ENCODE measurements around the gene PROC. TPM values are rescaled to one million over a fixed set of nuclear protein-coding genes. Genes with fewer than 3 reads are reported as not detected.
A peak's percentile ranks its signal among the peaks of the same experiment; 100 is the strongest.

PROC gene
- total and polyA plus RNA-seq, 12 donors, result not detected

GRCh38 chr2:127381762-127382161, 36.5 kb upstream of the PROC start:
- intact Hi-C loops (cut with DNase I), result no loop called here
- H3K4me3 ChIP-seq, result no peak overlapping the region

GRCh38 chr2:127382831-127383230, 35.4 kb upstream of the PROC start:
- Histone ChIP-seq H3K4me3 (no peak overlapping the region), H3K27me3 (no peaks in the 10 kb centered on the region), H3K4me1 (peaks cover 0 to 89% (median 66%) of the 10 kb centered on the region in 9 donors), H3K9me3 (no peaks in the 10 kb centered on the region), H3K36me3 (no peaks in the 10 kb centered on the region), H3K27ac (peak overlapping the region in 1 of 10 donors; percentile 45)
- intact Hi-C loops (cut with DNase I), result no loop called here
- WGBS, 2 donors, result 61 to 66% methylated on average over 3 of the region's 3 CpGs
- no peak for TF ChIP-seq CTCF (IDR thresholded peaks at IDR 0.05)
- ATAC-seq (peak in 1 of 8 donors; percentile 25), DNase-seq (no peak)

More at GRCh38 chr2:127381762-127382161, 36.5 kb upstream of the PROC start:
- Histone ChIP-seq H3K27ac (peak overlapping the region in 2 of 10 donors; percentile 22 to 50), H3K36me3 (peaks cover 0 to 2% (median 0%) of the 10 kb centered on the region in 9 donors), H3K27me3 (no peaks in the 10 kb centered on the region), H3K9me3 (no peaks in the 10 kb centered on the region), H3K4me1 (peaks cover 0 to 94% (median 70%) of the 10 kb centered on the region in 9 donors)
- TF ChIP-seq CTCF (IDR thresholded peaks at IDR 0.05), result no peak
- no peak for DNase-seq
- WGBS, 2 donors, result 66 to 71% methylated on average over 5 of the region's 5 CpGs
- peak in 1 of 8 donors; percentile 23 for ATAC-seq

- Histone ChIP-seq H3K27me3 (no peaks in the 10 kb centered on the region), H3K27ac (no peak overlapping the region), H3K36me3 (no peaks in the 10 kb centered on the region), H3K4me3 (no peak overlapping the region), H3K9me3 (no peaks in the 10 kb centered on the region), H3K4me1 (peaks cover 0 to 85% (median 71%) of the 10 kb centered on the region in 9 donors)
- DNase-seq (no peak), ATAC-seq (no peak)
- TF ChIP-seq CTCF (IDR thresholded peaks at IDR 0.05), result no peak
- intact Hi-C loops (cut with DNase I), result no loop called here
- WGBS, 2 donors, result 94 to 95% methylated on average over 6 of the region's 6 CpGs
Observed at GRCh38 chr2:127384529-127384928, 33.7 kb upstream of the PROC start.

GRCh38 chr2:127386246-127386645, 32.0 kb upstream of the PROC start:
- H3K27me3 ChIP-seq, result no peaks in the 10 kb centered on the region
- H3K9me3 ChIP-seq, result no peaks in the 10 kb centered on the region
- peak overlapping the region in 9 of 10 donors; percentile 92 to 99 (median 98) for H3K4me3 ChIP-seq
- peak overlapping the region in 8 of 10 donors; percentile 100 for H3K27ac ChIP-seq
- peaks cover 0 to 80% (median 59%) of the 10 kb centered on the region in 9 donors for H3K4me1 ChIP-seq
- intact Hi-C loops (cut with DNase I), result no loop called here
- ATAC-seq (no peak), DNase-seq (no peak)
- WGBS, 2 donors, result 70 to 75% methylated on average over 4 of the region's 4 CpGs
- TF ChIP-seq CTCF (IDR thresholded peaks at IDR 0.05), result no peak
- H3K36me3 ChIP-seq, result no peaks in the 10 kb centered on the region

All from heart right ventricle (tissue), 16 donors.